Upper lobe of left lung (tissue), 6 donors: ENCODE data around the gene RBBP8NL. TPM values are rescaled to one million over a fixed set of nuclear protein-coding genes. Genes with fewer than 3 reads are reported as not detected.

Experiments
- ATAC-seq, 2 donors: fragments of 200-7000 bp; cut with Tn5 transposase; one replicate each; pipeline ENCODE4 v1.9.1; 2022; ENCODE audit warnings: mild to moderate bottlenecking in 2 of 2, moderate library complexity in 2 of 2; ENCODE audit not compliant: low FRiP score in 2 of 2
- DNase-seq, 2 donors: peaks; one replicate each; pipeline ENCODE4 v3.0.0-alpha.2; 2019 to 2020
- H3K27ac ChIP-seq, 4 donors: fragments of 200-600 bp; sonication (generic); one replicate each; pipeline ENCODE4 v1.5.1; 2016 to 2019
- H3K27me3 ChIP-seq, 4 donors: fragments of 200-600 bp; sonication (generic); one replicate each; pipeline ENCODE4 v1.5.1; 2017 to 2019
- H3K36me3 ChIP-seq, 4 donors: fragments of 200-600 bp; sonication (generic); one replicate each; pipeline ENCODE4 v1.5.1; 2016 to 2019
- H3K4me1 ChIP-seq, 4 donors: fragments of 200-600 bp; sonication (generic); one replicate each; pipeline ENCODE4 v1.5.1; 2018 to 2019
- H3K4me3 ChIP-seq, 4 donors: fragments of 200-600 bp; sonication (generic); one replicate each; pipeline ENCODE4 v1.5.1; 2017 to 2019; ENCODE audit warnings: mild to moderate bottlenecking in 2 of 4, moderate library complexity in 1 of 4
- H3K9me3 ChIP-seq, 4 donors: fragments of 200-600 bp; sonication (generic); one replicate each; pipeline ENCODE4 v1.5.1; 2018 to 2019
- CTCF ChIP-seq, 6 experiments: fragments of 450-650 bp in 4 of 6; fragments of 200-600 bp in 2 of 6; sonication (generic) in 2 of 6; IDR thresholded peaks; one replicate each; pipeline ENCODE4 v1.5.1; 2016 to 2019; ENCODE audit warnings: antibody characterized with exemption in 6 of 6
- EP300 ChIP-seq, 4 donors: sonication (generic); formaldehyde crosslinking; IDR thresholded peaks; one replicate each; pipeline ENCODE4 v1.5.1; 2017; ENCODE audit warnings: antibody characterized with exemption in 4 of 4, control low read depth in 2 of 4
- POLR2A ChIP-seq, 4 donors: fragments of 450-650 bp; IDR thresholded peaks; one replicate each; pipeline ENCODE4 v1.5.1; 2016 to 2017; ENCODE audit warnings: antibody characterized with exemption in 4 of 4, mild to moderate bottlenecking in 2 of 4
- POLR2AphosphoS5 ChIP-seq, 2 donors: sonication (generic); formaldehyde crosslinking; IDR thresholded peaks; one replicate each; pipeline ENCODE4 v1.5.1; 2017; ENCODE audit warnings: antibody characterized with exemption in 2 of 2
- WGBS, 2 donors: methylation state at CpG; one replicate each; pipeline ENCODE4 v1.1.5; 2017 to 2018; 5-methylcytosine and 5-hydroxymethylcytosine counted together
- total RNA-seq, 6 donors: library from RNA; depleted of rRNA in 4 of 6; stranded (reverse); fragments of >200 nt in 4 of 6; gene quantifications; one replicate each; pipeline versions ENCODE4 v1.1.0 to v1.2.1, GENCODE V29; 2016 to 2021
- donor health status: DM: no; HTN: no; CAD: no; lungs with moderate emphysema.
- donor health status: DM: no; HTN: yes; CAD: no; lungs with severe emphysema.

The RBBP8NL gene
- total RNA-seq, 6 donors from 2014 or later: 0.51 to 6.3 (median 1.9) TPM; not detected in 1

DNA sequence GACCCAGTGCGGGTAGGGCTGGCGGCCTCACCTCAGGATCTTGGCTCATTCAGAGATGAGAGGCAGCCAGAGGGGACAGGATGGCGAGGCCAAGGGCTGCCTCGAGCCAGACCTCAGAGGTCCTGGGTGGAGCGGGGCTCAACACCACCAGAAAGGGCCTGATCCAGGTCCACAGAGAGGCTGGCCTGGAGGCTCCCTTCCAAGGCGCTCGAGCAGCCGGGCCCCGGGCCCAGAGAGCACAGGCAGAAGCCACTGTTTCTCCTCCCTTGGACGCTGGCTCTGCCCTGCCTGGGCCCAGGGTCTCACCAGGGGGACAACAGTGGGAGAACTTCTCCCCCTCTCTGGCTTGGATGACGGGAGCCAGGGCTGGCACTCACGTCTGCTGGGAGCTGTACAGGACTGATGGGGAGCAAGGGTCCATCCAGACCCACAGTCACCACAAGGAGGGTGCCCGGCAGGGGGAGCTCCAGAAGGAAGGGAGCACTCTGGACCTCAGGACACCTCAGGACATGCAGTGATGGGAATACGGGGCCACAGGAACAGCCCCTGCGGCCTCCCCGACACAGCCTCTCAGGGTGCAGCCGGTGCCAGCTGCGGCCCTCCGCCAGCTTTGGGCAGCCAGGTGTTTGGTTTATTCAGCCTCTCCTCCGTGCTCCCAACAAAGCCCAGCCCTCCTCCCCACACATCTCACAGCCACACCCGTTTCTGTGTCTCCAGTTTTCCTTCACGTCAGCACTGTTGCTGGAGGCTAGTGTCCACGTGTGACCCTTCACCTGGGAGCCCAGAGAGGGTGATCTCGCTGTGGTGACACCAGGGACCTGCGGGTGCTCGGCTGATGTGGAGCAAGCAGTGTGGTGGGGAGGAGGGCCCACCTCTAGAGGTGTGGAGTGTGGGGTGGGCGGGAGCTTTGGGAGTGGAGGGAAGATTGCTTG, 31.8 kb downstream of the RBBP8NL start:
- TF ChIP-seq CTCF (IDR thresholded peaks at IDR 0.05) (no peak), EP300 (IDR thresholded peaks at IDR 0.05) (no peak), POLR2A (IDR thresholded peaks at IDR 0.05) (no peak), POLR2AphosphoS5 (IDR thresholded peaks at IDR 0.05) (no peak)
- Histone ChIP-seq H3K4me1 (no peaks in the 10 kb centered on the region), H3K4me3 (no peak overlapping the region), H3K27me3 (no peaks in the 10 kb centered on the region), H3K9me3 (no peaks in the 10 kb centered on the region), H3K36me3 (peaks cover 0 to 50% (median 22%) of the 10 kb centered on the region in 4 donors), H3K27ac (no peak overlapping the region)
- WGBS, 2 donors: 90 to 92% methylated on average over 17 to 26 of the region's 27 CpGs
- peak in 1 of 2 donors; percentile 70 for DNase-seq
- ATAC-seq: no peak

DNA sequence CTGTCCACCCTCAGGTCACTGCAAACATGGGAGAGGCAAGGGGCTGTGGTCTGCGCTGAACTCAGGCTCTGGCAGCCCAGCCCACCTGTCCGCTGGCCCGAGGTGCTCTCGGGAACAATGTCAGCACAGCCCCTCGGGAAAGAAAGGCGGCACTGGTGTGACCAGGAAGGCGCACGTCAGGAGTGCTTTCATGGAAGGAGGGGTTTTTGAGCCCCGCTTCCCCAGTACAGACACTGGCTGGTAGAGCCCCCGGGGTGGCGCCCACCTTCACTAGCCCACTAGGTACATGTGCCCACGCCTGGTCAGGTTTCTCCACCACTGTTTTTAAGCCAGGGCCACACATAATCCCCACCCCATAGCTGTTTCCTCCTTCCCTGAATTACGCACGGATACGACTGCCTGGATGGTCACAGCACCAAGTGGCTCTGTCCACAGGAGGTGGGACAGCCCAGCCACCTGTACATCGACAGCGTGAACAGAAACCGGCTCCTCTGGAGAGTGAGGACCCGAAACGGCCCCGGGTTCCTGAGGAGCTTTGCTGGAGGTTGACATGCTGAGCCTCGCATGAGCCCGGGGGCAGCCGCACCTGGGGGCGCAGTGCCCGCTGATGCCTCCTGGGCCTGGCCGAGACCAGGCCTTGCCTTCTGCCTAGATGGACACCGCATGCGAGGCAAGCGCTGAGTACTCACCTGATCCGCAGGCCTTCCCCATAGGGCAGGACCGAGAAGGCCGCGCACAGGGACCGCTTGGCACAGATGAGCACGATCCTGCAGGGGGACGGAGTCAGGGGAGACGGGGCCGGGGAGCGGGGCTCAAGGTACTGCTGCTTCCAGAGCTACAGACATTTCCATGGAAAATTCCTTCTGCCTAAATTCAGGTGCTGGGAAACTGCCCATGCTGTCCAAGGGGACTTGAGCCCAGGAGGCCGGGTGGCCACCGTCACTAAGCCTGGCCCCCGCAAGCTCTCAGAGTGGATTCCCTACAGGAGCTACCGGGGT, 32.8 kb downstream of the RBBP8NL start:
- Histone ChIP-seq H3K27ac (no peak overlapping the region), H3K36me3 (peaks cover 0 to 60% (median 26%) of the 10 kb centered on the region in 4 donors), H3K4me3 (no peak overlapping the region), H3K27me3 (no peaks in the 10 kb centered on the region), H3K9me3 (no peaks in the 10 kb centered on the region), H3K4me1 (no peaks in the 10 kb centered on the region)
- 91 to 95% methylated on average over 29 to 40 of the region's 44 CpGs for WGBS, 2 donors
- TF ChIP-seq EP300 (IDR thresholded peaks at IDR 0.05) (no peak), POLR2AphosphoS5 (IDR thresholded peaks at IDR 0.05) (no peak), CTCF (IDR thresholded peaks at IDR 0.05) (no peak), POLR2A (IDR thresholded peaks at IDR 0.05) (no peak)
- ATAC-seq: no peak
- peak in 1 of 2 donors; percentile 78 for DNase-seq

- ATAC-seq (no peak), DNase-seq (peak in 1 of 2 donors; percentile 72)
- 92 to 94% methylated on average over 10 to 24 of the region's 24 CpGs for WGBS, 2 donors
- H3K4me1 ChIP-seq: peaks cover 0 to 1% (median 0%) of the 10 kb centered on the region in 4 donors
- H3K9me3 ChIP-seq: no peaks in the 10 kb centered on the region
- H3K4me3 ChIP-seq: no peak overlapping the region
- H3K27me3 ChIP-seq: no peaks in the 10 kb centered on the region
- no peak for TF ChIP-seq EP300 (IDR thresholded peaks at IDR 0.05)
- TF ChIP-seq POLR2A (IDR thresholded peaks at IDR 0.05): no peak
- TF ChIP-seq POLR2AphosphoS5 (IDR thresholded peaks at IDR 0.05): no peak
- TF ChIP-seq CTCF (IDR thresholded peaks at IDR 0.05): no peak
- peaks cover 0 to 68% (median 32%) of the 10 kb centered on the region in 4 donors for H3K36me3 ChIP-seq
- H3K27ac ChIP-seq: no peak overlapping the region
These were observed 33.5 kb downstream of the RBBP8NL start for GRCh38 chr20:62393830-62394229.

DNA sequence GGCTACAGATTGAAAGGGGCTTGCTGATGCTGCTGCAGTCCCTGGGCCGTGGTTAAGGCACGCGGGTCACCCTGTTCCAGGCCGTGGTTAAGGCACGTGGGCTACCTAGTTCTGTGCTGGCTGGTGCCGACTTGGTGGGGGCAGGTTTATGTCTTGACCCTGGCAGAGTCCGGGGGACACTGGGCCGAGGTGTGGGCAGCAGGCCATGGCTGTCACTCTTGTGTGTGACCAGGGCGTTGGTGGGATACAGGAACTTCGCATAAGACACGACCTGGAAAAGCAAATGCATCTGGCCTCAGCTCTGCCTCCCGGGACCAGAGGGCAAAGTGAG, 34.0 kb downstream of the RBBP8NL start:
- H3K27me3 ChIP-seq: no peaks in the 10 kb centered on the region
- H3K4me1 ChIP-seq: peaks cover 0 to 6% (median under 1%) of the 10 kb centered on the region in 4 donors
- DNase-seq: peak in 1 of 2 donors; percentile 55
- no peaks in the 10 kb centered on the region for H3K9me3 ChIP-seq
- TF ChIP-seq POLR2AphosphoS5 (IDR thresholded peaks at IDR 0.05) (no peak), EP300 (IDR thresholded peaks at IDR 0.05) (no peak), POLR2A (IDR thresholded peaks at IDR 0.05) (no peak), CTCF (IDR thresholded peaks at IDR 0.05) (no peak)
- peaks cover 2 to 73% (median 33%) of the 10 kb centered on the region in 4 donors for H3K36me3 ChIP-seq
- ATAC-seq: no peak
- H3K4me3 ChIP-seq: no peak overlapping the region
- H3K27ac ChIP-seq: no peak overlapping the region
- 86 to 91% methylated on average over 11 to 12 of the region's 12 CpGs for WGBS, 2 donors
